ENCODE measurements around the gene SAV1.

Gene SAV1

DNA sequence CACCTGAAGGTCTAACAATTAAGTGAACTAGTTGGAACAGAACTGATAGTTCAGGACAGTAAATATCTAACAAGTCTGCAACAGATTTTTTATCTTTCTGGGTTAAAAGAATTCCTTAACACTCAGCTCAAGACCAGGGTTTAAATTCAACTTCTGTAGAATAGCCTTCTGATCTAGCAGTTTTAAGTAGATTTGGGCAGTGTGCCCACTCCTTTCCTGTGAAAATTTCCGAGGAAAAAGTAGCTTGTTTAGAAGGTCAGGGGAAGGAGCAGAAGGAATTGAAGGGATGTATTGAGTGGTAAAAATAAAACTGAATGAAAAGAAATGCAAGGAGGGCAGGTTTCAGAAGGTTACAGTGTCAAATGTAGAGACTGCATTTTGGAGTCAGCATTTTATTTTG, 62.3 kb downstream of the SAV1 start:
- DNase-seq = no peak

DNA sequence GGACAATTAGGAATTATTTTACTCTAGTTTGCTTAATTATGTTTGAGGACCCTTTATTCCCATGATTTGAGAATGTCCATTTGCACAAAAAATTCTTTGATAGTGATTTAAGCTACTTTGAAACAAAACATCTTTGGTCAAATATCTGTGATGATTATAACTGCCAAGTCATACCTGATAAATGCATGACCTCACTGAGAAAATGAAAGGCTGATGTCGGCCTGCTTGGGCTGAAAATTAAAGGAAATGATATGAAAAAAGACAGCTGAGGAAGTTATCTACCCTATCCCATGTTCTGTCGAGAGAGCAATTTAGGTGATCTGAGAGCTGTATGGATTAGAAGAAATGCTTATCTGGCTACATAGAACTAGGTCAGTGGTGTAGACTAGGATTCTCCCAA, 64.5 kb downstream of the SAV1 start:
- no peak for DNase-seq

DNA sequence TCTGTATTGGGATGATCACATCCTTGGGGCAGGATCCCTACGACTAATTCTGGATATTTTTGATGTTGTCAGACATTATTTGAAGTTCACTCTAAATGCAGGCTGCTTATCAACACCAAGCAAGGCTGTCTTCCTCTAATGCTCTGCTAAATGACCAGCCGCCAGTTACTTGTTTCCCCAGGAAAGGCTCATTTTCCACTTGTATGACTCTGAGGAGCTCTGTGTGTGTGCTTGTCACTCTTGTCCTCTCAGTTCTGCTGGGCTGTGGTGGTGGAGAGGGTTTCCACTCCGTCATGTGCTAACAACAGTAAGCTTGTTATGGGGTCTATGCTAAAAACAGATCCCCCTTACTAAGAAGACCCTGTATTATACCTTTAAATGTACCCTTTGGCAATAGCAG, 66.1 kb downstream of the SAV1 start:
- no peak for DNase-seq

DNA sequence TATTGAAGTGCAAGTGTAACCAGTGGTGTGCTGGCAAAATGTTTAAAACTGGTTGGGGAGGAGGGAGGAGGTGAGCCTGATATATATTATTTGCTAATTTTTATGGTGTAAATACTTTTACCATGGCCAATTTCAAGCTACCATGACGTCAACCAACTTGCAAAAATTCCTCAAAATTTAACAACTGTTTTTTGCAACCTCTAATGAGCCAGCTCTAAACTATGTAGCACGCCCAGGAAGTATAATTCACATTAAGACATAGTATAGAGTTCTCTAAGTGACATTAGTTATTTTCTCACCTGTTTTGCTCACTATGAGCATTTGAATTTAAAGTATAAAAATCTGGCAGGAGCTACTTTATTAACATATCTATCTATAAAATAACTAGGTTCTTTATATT, 66.7 kb downstream of the SAV1 start:
- no peak for DNase-seq

DNA sequence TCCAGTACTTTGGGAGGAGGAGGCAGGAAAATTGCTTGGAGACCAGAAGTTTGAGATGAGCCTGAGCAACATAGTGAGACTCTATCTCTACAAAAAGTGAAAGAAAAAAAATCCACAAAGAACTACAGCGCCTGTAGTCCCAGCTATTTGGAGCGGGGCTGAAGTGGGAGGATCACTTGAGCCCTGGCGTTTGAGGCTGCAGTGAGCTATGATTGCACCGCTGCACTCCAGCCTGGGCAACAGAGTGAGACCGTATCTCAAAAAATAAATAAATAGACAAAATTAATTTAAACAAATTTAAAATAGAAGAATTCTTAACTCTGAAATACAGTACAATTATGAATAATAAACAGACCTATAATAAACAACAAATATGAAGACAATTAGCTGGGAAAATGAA, 67.3 kb downstream of the SAV1 start:
- no peak for DNase-seq

DNA sequence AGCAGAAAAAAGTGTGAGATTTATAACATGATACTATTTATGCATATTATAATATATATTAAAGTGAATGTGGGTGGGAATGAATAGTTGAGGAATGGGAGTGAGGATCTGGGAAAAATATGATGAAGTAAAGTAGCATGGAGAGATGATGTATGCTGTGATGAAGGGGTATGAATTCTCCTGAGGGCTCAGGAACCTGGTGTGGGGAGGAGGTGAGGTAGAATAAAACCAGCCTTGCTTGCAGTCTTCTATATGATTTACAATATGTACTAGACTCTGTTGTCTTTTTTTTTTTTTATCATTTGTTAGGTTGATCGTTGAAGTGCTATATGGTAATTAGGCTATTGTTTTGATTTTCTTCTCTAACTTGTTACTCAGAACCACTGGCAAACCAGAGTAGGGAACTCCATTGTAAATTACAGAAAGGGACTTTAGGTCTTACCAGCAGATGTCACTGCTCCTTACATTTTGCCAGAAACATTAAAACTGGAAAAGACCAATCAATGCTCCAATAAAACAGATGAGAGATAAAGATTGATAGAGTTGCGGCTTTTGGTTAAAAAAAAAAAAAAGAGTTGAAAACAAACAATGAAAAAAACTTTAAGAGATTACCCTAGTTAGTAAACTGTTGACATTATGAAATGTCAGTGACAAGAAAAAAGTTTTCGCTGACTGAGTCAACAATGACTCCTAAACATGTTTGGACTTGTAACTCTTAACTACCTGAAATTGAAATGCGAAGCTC, 68.2 kb downstream of the SAV1 start:
- peak; percentile 3 for DNase-seq

DNA sequence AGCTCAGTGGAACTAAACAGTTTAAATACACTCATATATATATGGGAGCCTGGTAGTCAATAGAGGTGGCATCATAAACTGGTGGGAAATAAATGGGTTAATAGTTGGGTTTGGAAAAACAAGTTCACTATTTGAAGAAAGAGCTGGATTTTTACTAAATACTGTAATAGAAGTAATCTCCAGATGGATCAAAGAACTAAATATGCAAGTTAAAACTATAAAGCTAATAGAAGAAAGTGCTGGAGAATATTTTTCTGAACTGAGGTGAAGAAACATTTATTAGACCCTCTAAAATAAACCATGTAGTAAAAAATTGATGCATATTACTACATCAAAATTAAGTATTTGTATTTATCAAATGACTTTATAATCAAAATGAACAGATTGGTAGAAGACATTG, 69.3 kb downstream of the SAV1 start:
- DNase-seq = no peak

DNA sequence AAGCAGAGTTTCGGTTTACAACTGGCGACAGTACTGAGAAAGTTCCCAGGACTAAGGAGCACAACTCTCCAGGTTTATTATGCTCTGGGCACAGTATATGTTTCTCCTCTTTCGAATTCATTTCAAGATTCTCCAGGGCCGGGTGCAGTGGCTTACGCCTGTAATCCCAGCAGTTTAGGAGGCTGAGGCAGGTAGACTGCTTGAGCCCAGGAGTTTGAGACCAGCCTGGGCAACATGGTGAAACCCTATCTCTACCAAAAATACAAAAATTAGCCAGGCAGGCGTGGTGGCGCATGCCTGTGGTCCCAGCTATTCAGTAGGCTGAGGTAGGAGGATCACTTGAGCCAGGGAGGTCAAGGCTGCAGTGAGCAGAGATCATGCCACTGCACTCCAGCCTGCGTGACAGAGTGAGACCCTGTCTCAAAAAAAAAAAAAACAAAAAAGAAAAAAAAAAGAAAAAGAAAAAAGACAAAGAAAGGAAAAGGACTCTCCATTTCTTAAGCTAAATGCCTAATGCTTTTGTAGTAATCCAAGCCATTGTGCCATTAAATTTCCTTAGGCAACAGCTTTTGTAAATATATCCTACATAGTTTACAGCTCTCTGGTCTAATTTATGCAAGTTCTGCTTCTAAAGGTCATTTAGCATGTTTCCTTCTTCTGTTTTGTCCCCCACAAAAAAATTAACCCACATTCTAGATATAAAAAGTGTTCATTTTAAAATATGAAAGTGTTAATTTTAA, 73.4 kb downstream of the SAV1 start:
- no peak for DNase-seq

DNA sequence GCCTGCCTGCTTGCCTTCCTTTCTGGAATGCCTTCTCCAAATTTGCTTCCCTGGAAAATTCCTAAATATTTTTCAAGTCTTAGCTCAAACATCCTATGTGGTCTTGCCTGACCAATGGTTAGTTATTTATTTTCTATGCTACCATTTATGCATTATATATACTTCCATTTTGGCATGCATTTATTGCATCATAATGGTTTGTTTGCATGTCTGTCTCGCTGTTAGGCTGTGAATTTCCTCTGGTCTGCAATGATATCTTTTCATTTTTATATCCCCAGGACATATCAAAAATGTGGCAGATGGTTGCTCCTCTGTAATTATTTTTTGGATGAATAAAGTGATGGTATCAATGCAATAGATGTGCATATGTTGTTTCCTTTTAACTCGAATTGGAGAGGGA, 77.6 kb downstream of the SAV1 start:
- DNase-seq = no peak

All from NCI-H2171 (cell line).